ENCODE results near the gene EXOC3. TPM values are rescaled to one million over a fixed set of nuclear protein-coding genes. Genes with fewer than 3 reads are reported as not detected.

EXOC3 gene
- total RNA-seq, 1 donor from 2014 or later, result 72.1 TPM

- intact Hi-C loops (cut with micrococcal nuclease), result no loop called here
Observed at GRCh38 chr5:424301-425110, 18.5 kb upstream of the EXOC3 start.

DNA sequence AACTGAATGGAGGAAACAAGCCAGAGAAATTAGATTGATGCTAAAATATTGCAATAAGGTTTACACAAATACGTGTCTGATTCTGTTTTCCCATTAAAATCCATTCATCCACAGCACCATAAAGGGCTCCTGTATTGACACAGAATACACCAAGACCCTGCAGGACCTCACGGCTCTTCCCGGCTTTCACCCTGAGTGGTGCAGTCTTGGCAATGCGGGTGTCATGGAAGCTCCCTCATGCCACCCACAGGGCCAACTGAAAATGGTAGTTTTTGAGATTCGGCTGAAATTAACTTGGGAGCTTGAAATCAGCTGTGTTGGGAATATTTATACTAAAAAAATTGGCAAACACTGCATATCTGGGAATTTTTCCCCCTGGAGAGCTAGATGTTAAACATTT, 17.3 kb upstream of the EXOC3 start:
- intact Hi-C loops (cut with micrococcal nuclease), result no loop called here

DNA sequence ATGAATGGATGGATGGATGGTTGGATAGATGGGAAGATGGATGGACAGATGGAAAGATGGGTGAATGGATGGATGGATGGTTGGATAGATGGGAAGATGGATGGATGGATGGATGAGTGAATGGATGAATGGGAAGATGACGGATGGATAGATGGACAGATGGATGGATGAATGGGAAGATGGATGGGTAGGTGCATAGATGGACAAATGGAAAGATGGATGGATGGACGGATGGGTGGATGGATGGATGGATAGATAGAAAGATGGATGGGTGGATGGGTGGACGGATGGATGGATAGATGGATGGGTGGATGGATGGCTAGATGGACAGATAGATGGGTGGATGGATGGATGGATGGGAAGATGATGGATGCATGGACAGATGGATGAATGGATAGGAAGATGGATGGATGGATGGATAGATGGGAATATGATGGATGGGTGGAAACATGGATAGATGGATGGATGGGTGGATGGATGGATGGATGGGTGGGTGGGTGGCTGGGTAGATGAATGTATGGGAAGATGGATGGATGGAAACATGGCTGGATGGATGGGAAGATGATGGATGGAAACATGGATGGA, 16.5 kb upstream of the EXOC3 start:
- intact Hi-C loops (cut with micrococcal nuclease), result no loop called here

GRCh38 chr5:427415-428087, 15.4 kb upstream of the EXOC3 start:
- intact Hi-C loops (cut with micrococcal nuclease), result no loop called here

DNA sequence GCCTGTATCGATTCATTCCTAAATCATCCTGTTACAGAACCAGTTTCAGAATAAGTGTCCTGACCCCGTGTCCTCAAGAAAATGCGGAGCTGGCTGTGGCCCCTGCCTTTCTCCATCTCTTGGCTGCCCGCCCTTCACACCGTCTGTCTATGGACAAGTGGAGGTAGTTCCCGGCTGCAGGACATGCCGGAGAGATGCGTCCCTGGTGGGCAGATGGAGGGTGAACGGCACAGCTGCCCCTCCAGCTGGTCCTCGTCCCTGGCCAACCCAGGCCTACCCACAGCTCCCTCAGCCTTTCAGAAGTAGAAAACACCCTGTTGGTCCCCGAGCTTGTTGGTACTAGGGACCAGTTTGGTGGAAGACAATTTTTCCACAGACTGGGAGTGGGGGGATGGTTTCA, 14.8 kb upstream of the EXOC3 start:
- intact Hi-C loops (cut with micrococcal nuclease), result no loop called here

DNA sequence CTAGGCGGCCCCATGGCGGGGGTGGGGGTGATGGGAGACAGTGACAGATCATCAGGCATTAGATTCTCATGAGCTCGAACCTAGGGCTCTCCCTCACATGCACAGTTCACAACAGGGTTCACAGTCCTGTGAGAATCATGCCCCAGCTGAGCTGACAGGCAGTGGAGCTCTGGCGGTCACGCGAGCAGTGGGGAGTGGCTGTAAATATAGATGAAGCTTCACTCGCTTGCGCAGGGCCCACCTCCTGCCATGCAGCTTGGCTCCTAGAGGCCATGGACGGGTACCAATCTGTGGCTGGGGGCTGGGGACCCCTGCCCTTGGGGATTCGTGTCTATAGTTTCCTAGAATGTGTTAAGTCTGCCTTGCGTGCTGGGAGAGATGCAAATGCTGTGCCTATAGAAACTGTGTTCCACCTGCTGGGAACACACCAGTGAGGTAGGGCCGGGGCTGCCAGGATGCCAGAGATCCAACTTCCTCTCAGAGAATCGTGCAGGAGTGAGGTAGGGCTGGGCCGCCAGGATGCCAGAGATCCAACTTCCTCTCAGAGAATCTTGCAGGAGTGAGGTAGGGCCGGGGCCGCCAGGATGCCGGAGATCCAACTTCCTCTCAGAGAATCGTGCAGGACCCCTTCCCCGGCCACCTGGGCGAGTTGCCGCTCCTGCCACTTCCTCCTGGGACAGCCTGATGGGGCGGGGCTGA, 14.1 kb upstream of the EXOC3 start:
- intact Hi-C loops (cut with micrococcal nuclease), result no loop called here

GRCh38 chr5:429453-430188, 13.4 kb upstream of the EXOC3 start:
- intact Hi-C loops (cut with micrococcal nuclease), result no loop called here

DNA sequence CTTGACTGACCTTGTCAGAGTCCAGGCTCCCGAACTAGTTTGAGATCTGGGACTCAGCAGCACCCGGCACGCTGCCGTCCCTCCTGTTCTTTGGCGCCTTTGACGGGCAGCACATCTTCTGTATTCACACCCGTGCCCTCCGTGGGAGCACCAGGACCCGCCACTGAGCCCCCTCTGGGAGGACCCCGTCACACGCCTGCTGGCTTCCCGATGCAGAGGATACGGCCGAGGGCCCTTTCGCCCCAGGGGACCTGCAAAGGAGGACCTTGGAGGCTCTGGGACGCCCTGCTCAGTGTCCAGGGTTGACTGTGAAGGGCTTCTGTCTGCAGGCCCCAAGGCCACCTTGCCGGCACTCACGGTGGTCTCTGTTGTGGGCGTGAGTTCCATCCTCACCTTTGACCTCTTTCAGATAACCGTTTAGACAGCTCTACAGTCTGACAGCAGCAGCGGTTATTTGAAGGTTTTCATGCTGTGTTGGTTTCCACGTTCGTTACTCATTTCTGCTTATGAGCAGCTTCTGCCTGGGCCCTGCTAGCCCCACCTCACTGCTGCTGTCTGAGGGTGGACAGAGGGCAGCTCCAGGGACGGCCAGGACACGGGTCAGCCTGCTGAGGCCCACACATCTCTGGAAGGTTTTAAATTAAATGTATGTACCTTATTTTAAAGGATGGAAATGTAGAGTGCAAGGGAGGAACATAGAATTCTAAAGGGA, 12.6 kb upstream of the EXOC3 start:
- intact Hi-C loops (cut with micrococcal nuclease), result no loop called here

- intact Hi-C loops (cut with micrococcal nuclease), result loop anchor here (1.0 kb wide), 1 partner anchor 114 kb away; no protein-coding TSS in a partner anchor
Observed at GRCh38 chr5:431001-431710, 11.8 kb upstream of the EXOC3 start.

GRCh38 chr5:431711-432050, 11.3 kb upstream of the EXOC3 start:
- intact Hi-C loops (cut with micrococcal nuclease), result loop anchor here (1.0 kb wide), 1 partner anchor 114 kb away; no protein-coding TSS in a partner anchor

DNA sequence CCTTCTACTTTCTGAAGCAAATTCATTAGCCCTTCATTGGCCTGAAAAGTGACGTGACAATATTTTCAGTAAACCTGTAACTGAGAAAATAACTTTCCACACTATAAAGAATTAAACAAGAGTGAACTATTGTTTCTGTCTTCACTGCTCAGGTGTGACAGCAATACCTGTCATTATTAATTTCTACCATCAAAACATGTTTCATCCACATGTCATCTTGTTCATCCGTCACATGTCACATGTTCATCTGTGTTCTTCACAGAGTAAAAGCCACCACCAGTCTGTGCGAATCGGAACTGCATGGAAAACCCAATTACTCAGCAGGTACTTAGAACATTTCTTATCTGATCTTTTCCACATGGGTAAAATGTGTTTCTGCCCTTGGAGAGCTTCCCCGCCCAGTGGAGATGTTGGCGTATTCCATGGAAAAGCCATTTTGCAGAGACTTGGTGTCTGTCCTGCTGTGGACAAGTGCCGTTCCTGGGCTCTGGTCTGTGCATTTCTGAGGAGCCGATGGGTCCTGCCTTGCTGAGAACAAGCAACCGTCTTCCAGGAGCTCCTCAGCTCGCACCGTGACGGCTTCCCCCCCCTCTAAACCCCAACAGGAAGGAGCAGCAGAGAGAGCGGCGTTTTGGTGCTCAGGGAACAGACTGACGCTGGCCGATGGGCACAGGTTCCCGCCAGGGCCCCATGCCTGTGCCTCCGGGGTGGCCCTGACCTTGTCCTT, 10.6 kb upstream of the EXOC3 start:
- intact Hi-C loops (cut with micrococcal nuclease), result no loop called here

GRCh38 chr5:432928-433791, 9.8 kb upstream of the EXOC3 start:
- intact Hi-C loops (cut with micrococcal nuclease), result no loop called here

DNA sequence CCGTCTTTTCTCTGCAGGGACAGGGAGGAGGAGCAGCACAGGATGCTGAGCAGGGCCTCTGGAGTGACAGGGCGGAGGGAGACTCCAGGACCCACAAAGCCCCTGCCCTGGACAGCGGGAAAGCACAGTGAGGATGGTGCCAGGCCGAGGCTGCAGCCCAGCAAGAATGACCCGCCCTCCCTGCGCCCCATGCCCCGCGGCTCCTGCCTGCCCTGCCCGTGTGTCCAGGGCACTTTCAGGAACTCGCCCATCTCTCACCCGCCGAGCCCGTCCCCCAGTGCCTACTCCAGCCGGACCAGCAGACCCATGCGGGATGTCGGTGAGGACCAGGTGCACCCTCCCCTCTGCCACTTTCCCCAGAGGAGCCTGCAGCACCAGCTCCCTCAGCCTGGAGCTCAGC, 9.1 kb upstream of the EXOC3 start:
- intact Hi-C loops (cut with micrococcal nuclease), result no loop called here

DNA sequence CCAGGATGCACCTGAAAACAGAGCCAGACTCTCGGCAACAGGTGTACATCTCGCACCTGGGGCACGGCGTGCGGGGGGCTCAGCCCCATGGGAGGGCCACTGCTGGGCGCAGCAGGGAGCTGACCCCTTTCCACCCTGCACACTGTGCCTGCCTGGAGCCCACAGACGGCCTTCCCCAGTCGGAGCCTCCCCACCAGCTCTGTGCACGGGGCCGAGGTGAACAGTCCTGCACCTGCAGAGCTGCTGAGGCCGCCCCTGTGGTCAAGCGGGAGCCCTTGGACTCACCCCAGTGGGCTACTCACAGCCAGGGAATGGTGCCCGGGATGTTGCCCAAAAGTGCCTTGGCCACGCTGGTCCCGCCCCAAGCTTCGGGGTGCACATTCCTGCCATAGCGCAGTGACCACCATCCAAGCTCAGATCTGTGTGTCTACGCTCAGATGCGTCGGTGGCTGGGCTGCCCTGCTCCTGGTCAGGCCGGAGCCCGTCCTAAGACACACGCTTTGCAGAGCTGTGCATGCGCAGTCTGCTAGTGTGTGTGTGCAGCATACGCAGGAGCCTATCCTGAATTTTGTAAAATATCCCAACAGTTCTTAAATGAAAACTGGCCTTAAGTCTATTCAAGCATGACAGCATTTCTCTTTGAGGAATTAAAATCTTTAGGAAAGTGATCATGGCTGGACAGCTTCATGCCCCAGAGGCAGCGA, 8.4 kb upstream of the EXOC3 start:
- intact Hi-C loops (cut with micrococcal nuclease), result no loop called here

DNA sequence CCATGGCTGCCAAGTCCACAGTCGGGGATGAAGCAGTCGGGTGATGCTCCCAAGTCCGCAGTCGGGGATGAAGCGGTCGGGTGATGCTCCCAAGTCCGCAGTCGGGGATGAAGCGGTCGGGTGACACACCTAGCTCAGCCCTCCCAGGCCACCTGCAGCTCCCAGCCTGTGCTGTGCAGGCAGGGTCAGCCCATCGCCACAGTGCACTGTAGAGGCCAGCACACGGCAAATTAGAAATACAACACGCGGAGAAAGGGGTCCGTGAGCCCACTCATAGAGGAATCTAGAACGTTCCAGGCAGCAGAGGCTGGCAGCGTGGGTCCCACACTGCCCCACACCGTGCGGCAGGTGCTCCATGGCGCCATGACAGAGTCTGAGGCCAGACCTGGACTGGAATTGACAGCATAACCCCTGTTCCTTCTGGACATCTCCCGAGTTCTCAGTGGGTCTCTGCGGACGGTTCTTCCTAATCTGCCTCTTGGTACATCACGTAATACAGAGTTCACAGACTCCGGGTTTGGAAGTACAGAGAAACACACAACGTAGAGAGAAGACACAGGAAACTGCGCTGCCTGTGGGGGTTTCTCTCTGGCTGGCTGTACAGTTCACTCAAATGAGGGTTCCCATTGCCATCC, 7.7 kb upstream of the EXOC3 start:
- intact Hi-C loops (cut with micrococcal nuclease), result no loop called here

GRCh38 chr5:435961-436640, 6.9 kb upstream of the EXOC3 start:
- intact Hi-C loops (cut with micrococcal nuclease), result no loop called here

- intact Hi-C loops (cut with micrococcal nuclease), result no loop called here
Observed at GRCh38 chr5:436641-436975, 6.4 kb upstream of the EXOC3 start.
